ENCODE results near the gene ERC2.

ERC2 gene

GRCh38 chr3:55902221-55902900 is 565.9 kb downstream of the ERC2 start:
- TF ChIP-seq ZBTB7A (IDR thresholded peaks at IDR 0.05; ENCODE audit: low read depth) = no peak
- TF ChIP-seq CEBPB (IDR thresholded peaks at IDR 0.05) = no peak
- no peak for TF ChIP-seq RAD21 (IDR thresholded peaks at IDR 0.05; ENCODE audit: low read depth)
- no peak for TF ChIP-seq CREB1 (IDR thresholded peaks at IDR 0.05; ENCODE audit: low read depth)
- TF ChIP-seq YY1 (IDR thresholded peaks at IDR 0.05; ENCODE audit: low read depth) = no peak
- TF ChIP-seq TEAD4 (IDR thresholded peaks at IDR 0.05) = no peak
- no peak for TF ChIP-seq REST (IDR thresholded peaks at IDR 0.05; ENCODE audit: low read depth)
- no peak for TF ChIP-seq TCF12 (IDR thresholded peaks at IDR 0.05; ENCODE audit: low read depth)
- no peak for TF ChIP-seq EP300 (IDR thresholded peaks at IDR 0.05; ENCODE audit: borderline replicate concordance)
- TF ChIP-seq USF1 (IDR thresholded peaks at IDR 0.05) = no peak
- TF ChIP-seq MAX (IDR thresholded peaks at IDR 0.05) = no peak
- TF ChIP-seq NFIC (IDR thresholded peaks at IDR 0.05) = no peak
- TF ChIP-seq EGR1 (IDR thresholded peaks at IDR 0.05) = no peak
- no peak for TF ChIP-seq TAF1 (IDR thresholded peaks at IDR 0.05; ENCODE audit: low read depth)

GRCh38 chr3:55899887-55900286 is 568.4 kb downstream of the ERC2 start:
- 0 out of 2 replicates have a peak, but pooled peaks have one; percentile 10 for TF ChIP-seq RAD21 (IDR thresholded peaks at IDR 0.05; ENCODE audit: low read depth)
- TF ChIP-seq CEBPB (IDR thresholded peaks at IDR 0.05) = no peak

GRCh38 chr3:55897573-55898224 is 570.6 kb downstream of the ERC2 start:
- TF ChIP-seq USF1 (IDR thresholded peaks at IDR 0.05) = no peak

- TF ChIP-seq USF1 (IDR thresholded peaks at IDR 0.05) (no peak), EGR1 (IDR thresholded peaks at IDR 0.05) (no peak), CEBPB (IDR thresholded peaks at IDR 0.05) (no peak), EP300 (IDR thresholded peaks at IDR 0.05; ENCODE audit: borderline replicate concordance) (no peak), MAX (IDR thresholded peaks at IDR 0.05) (no peak)
Observed at GRCh38 chr3:55895897-55896566, 572.2 kb downstream of the ERC2 start.

GRCh38 chr3:55894605-55895004 is 573.7 kb downstream of the ERC2 start:
- TF ChIP-seq REST (IDR thresholded peaks at IDR 0.05; ENCODE audit: low read depth) (no peak), USF1 (IDR thresholded peaks at IDR 0.05) (no peak), TEAD4 (IDR thresholded peaks at IDR 0.05) (no peak), EP300 (IDR thresholded peaks at IDR 0.05; ENCODE audit: borderline replicate concordance) (no peak), TCF12 (IDR thresholded peaks at IDR 0.05; ENCODE audit: low read depth) (no peak), RAD21 (IDR thresholded peaks at IDR 0.05; ENCODE audit: low read depth) (no peak), TAF1 (IDR thresholded peaks at IDR 0.05; ENCODE audit: low read depth) (no peak), CEBPB (IDR thresholded peaks at IDR 0.05) (no peak), YY1 (IDR thresholded peaks at IDR 0.05; ENCODE audit: low read depth) (no peak), EGR1 (IDR thresholded peaks at IDR 0.05) (no peak), ZBTB7A (IDR thresholded peaks at IDR 0.05; ENCODE audit: low read depth) (no peak), MAX (IDR thresholded peaks at IDR 0.05) (no peak), NFIC (IDR thresholded peaks at IDR 0.05) (no peak)

Measured in Ishikawa (cell line).